Tongue (tissue), 3 donors: Measurements from ENCODE around the gene ABCC3. TPM values are rescaled to one million over a fixed set of nuclear protein-coding genes. Genes with fewer than 3 reads are reported as not detected.

ENCODE experiments used
- DNase-seq: peaks from one replicate; pipeline ENCODE4 v3.0.0-alpha.2; 2015
- small RNA-seq: library from RNA; depleted of rRNA; stranded (forward); fragments of <200 nt; gene quantifications from one replicate; pipeline ENCODE3, GENCODE V24; 2014; ENCODE audit warnings: low replicate concordance
- total RNA-seq: library from RNA; depleted of rRNA; stranded (reverse); fragments of >200 nt; gene quantifications from one replicate; pipeline ENCODE4 v1.2.3, GENCODE V29; 2014

The ABCC3 gene
- total RNA-seq, 1 donor from 2014 or later = 5.6 TPM

DNA sequence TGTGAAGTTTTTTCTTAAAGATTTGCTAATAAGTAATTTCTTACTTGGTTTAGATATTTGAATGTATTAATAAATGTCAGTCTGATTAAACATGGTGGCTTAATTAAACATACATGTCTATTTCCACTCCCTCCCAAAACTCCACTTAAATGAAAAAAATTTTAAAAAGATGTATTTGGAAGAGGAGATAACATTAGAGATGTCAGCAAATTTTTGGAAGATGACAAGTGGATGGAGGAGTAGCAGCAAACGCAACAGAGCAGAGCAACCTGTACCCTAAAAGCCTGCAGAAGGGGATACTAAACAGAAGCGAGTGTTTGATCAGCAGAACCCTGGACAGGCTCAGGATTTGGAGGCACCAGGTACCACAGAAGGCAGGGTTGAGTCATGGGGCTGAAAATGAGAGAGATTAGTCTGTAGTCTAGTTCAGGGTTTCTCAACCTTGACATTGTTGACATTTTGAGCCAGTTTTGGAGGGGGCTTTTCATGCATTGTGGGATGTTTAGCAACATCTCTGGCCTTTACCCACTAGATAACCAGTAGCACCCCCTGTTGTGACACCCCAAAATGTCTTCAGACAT, 102.5 kb downstream of the ABCC3 start:
- DNase-seq = no peak

DNA sequence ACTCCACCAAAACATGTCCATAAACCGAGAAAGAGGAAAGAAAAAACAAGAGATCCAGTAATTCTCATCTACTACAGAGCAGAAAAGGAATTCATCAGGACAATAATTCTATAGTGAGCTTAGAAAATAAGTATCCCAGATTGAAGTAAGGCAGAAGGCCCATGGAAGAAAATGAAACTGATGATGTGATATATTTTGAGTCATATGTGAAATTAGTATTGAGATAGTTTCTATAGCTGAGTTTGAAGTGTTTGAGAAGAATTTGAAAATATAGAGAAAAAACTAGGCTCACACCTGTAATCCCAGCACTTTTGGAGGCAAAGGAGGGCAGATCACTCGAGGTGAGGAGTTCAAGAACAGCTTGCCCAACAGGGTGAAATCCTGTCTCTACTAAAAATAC, 104.4 kb downstream of the ABCC3 start:
- DNase-seq = no peak

Small RNA genes within 50 kb of the gene (small RNA-seq; reads per million reads assigned to genes)
- not detected for gene RF00019

Other genes starting within 250 kb of the ABCC3 start
- 55.5 TPM for gene LRRC59, start 237.4 kb upstream of the ABCC3 start, total RNA-seq
- gene ACSF2, start 208.7 kb upstream of the ABCC3 start, total RNA-seq = 44.3 TPM
- gene CHAD, start 166.0 kb upstream of the ABCC3 start, total RNA-seq = not detected
- gene RSAD1, start 156.0 kb upstream of the ABCC3 start, total RNA-seq = 33.5 TPM
- gene MYCBPAP, start 126.4 kb upstream of the ABCC3 start, total RNA-seq = 0.21 TPM
- gene EPN3, start 102.1 kb upstream of the ABCC3 start, total RNA-seq = 7.5 TPM
- 40.3 TPM for gene SPATA20, start 87.7 kb upstream of the ABCC3 start, total RNA-seq
- gene CACNA1G, start 74.2 kb upstream of the ABCC3 start, total RNA-seq = 10.4 TPM
- 48.6 TPM for gene ANKRD40, start 73.0 kb downstream of the ABCC3 start, total RNA-seq
- gene LUC7L3, start 84.7 kb downstream of the ABCC3 start, total RNA-seq = 91.0 TPM
- not detected for gene ANKRD40CL, start 132.6 kb downstream of the ABCC3 start, total RNA-seq
- 4.0 TPM for gene WFIKKN2, start 200.7 kb downstream of the ABCC3 start, total RNA-seq
- gene TOB1, start 231.5 kb downstream of the ABCC3 start, total RNA-seq = 77.3 TPM